MM.1S (cell line): Measurements from ENCODE around the gene FATE1.

Experiments
- CTCF ChIP-seq: fragments of 300-600 bp; sonication (generic); IDR thresholded peaks from 2 replicates; pipeline ENCODE4 v1.5.1; 2016; ENCODE audit warnings: antibody characterized with exemption, low read length, mixed read lengths
- EZH2 ChIP-seq: fragments of 300-600 bp; sonication (generic); optimal IDR thresholded peaks from 2 replicates; pipeline ENCODE3; 2017; ENCODE audit warnings: low read depth, mild to moderate bottlenecking, antibody characterized with exemption, low read length, mixed read lengths
- EZH2phosphoT487 ChIP-seq: fragments of 300-600 bp; sonication (generic); IDR thresholded peaks from 2 replicates; pipeline ENCODE4 v1.6.1; 2018; ENCODE audit warnings: antibody characterized with exemption, low read length

- TF ChIP-seq CTCF (no peak), EZH2 (no peak), EZH2phosphoT487 (no peak)
Measured at GRCh38 chrX:151695583-151696340, 20.1 kb upstream of the FATE1 start.
